ENCODE results near the gene SYNJ1.
"Not testable (repeated sequence)": the region's sequence is repeated elsewhere in the genome, so short reads cannot be mapped to it uniquely, and the experiment has no call there.

The SYNJ1 gene

DNA sequence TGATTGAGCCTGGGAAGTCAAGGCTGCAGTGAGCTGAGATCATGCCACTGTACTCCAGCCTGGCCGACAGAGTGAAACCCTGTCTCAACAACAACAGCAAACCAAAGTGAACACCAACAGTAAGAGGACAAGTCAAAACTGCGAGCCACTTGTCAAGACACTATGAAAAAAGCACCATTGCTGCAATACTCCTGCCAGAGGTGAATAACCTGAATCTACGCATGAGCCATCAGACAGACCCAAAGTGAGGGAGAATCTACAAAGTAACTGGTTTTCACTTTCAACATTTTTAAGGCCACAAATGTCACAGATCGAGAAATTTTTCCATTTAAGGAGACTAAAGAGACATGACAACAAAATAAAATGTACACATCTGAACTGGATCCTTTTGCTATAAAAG lies 21.9 kb downstream of the SYNJ1 start:
- no peaks in the 10 kb centered on the region for H3K27me3 ChIP-seq
- peaks cover 20% of the 10 kb centered on the region for H3K36me3 ChIP-seq
- no peak overlapping the region for H3K4me3 ChIP-seq (ENCODE audit: low read depth in 1 of 2, low read length in 1 of 2)
- H3K4me1 ChIP-seq (ENCODE audit: control insufficient read depth in 1 of 2, insufficient read depth in 1 of 2, low read depth in 1 of 2, low read length in 1 of 2) = peaks cover 10 to 12% of the 10 kb centered on the region in 2 experiments
- no peaks in the 10 kb centered on the region for H3K9me3 ChIP-seq
- H3K27ac ChIP-seq = no peak overlapping the region
- TF ChIP-seq, protein P1, sequence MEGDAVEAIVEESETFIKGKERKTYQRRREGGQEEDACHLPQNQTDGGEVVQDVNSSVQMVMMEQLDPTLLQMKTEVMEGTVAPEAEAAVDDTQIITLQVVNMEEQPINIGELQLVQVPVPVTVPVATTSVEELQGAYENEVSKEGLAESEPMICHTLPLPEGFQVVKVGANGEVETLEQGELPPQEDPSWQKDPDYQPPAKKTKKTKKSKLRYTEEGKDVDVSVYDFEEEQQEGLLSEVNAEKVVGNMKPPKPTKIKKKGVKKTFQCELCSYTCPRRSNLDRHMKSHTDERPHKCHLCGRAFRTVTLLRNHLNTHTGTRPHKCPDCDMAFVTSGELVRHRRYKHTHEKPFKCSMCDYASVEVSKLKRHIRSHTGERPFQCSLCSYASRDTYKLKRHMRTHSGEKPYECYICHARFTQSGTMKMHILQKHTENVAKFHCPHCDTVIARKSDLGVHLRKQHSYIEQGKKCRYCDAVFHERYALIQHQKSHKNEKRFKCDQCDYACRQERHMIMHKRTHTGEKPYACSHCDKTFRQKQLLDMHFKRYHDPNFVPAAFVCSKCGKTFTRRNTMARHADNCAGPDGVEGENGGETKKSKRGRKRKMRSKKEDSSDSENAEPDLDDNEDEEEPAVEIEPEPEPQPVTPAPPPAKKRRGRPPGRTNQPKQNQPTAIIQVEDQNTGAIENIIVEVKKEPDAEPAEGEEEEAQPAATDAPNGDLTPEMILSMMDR (IDR thresholded peaks at IDR 0.05) = no peak

DNA sequence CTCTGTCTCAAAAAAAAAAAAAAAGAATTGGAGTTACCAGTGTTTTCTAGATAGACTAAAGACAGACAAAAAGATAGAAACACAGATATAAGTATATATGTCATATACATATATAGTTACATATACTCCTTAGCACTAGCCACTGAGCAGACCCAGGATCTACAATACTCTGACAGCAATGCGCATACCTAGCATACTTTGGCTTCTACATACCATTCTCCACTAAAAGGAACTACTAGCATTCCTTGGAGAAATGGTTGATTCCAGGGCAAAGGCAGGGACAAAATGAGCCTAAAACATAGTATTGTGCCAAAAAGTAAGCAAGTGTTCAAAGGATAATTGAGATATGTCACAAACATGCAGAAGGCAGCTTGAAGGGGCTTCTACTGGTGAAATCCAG lies 22.7 kb downstream of the SYNJ1 start:
- peaks cover 10 to 12% of the 10 kb centered on the region in 2 experiments for H3K4me1 ChIP-seq (ENCODE audit: control insufficient read depth in 1 of 2, insufficient read depth in 1 of 2, low read depth in 1 of 2, low read length in 1 of 2)
- peaks cover 25% of the 10 kb centered on the region for H3K36me3 ChIP-seq
- no peak overlapping the region for H3K4me3 ChIP-seq (ENCODE audit: low read depth in 1 of 2, low read length in 1 of 2)
- TF ChIP-seq, protein P1 (IDR thresholded peaks at IDR 0.05) = no peak
- no peaks in the 10 kb centered on the region for H3K9me3 ChIP-seq
- no peak overlapping the region for H3K27ac ChIP-seq
- no peaks in the 10 kb centered on the region for H3K27me3 ChIP-seq

DNA sequence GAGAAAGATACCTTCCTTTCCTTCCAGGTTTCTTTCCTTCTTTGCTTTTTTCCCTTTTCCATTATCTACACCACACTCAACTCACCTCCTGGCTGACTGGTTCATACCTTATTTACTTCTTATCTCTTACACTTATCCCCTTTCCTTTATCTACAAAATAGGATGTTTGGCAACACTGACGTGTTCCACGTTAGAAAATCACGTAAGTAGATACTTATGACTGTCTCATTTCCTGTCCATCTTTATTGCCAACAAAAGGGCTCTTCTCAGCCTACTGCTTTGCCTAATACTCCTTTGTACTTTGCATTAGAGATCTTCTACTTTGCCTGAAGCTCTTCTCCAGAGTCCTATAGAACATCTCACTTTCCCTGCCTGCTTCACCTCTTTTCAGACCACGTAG lies 25.1 kb downstream of the SYNJ1 start:
- Histone ChIP-seq H3K4me1 (ENCODE audit: control insufficient read depth in 1 of 2, insufficient read depth in 1 of 2, low read depth in 1 of 2, low read length in 1 of 2) (peaks cover 10 to 12% of the 10 kb centered on the region in 2 experiments), H3K36me3 (peaks cover 39% of the 10 kb centered on the region), H3K27ac (peak overlapping the region; percentile 75), H3K9me3 (no peaks in the 10 kb centered on the region), H3K4me3 (ENCODE audit: low read depth in 1 of 2, low read length in 1 of 2) (no peak overlapping the region), H3K27me3 (no peaks in the 10 kb centered on the region)
- TF ChIP-seq, protein P1 (IDR thresholded peaks at IDR 0.05) = no peak

DNA sequence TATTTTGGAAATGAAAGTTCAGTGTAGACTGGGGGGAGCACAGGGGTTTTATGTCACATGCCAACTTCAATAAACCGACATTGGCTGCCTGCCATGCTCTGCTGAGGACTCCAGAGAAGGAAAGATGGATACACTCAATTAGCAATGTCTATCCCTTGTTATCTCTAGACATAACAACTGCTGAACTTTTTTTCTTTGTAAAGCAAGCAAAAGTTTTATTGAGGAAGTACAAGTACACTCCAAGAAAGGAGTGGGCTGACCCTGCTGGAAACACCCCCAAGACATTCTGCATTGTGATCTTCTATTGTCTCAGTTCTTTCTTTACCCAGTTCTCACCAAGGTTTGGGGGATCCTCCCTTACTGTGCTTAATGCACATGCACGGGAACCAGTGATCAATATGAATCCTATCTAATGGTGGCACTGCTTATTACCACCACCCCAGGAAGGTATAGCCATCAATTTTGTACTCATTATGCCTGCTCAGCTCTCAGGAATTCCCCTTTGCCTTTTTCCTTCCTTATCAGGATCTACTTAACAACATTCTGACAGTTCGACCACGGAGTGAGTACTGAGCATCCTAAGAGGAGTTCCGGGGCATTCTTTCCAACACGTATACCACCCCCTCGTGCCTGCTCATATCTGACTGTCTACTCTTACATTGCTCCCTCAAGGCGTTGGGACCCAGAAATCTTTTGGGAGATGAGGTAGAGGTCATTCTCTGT lies 28.7 kb downstream of the SYNJ1 start:
- H3K9me3 ChIP-seq = no peaks in the 10 kb centered on the region
- no peak overlapping the region for H3K4me3 ChIP-seq (ENCODE audit: low read depth in 1 of 2, low read length in 1 of 2)
- TF ChIP-seq, protein P1 (IDR thresholded peaks at IDR 0.05) = no peak
- peaks cover 59% of the 10 kb centered on the region for H3K36me3 ChIP-seq
- H3K27me3 ChIP-seq = no peaks in the 10 kb centered on the region
- no peak overlapping the region for H3K27ac ChIP-seq
- H3K4me1 ChIP-seq (ENCODE audit: control insufficient read depth in 1 of 2, insufficient read depth in 1 of 2, low read depth in 1 of 2, low read length in 1 of 2) = peaks cover 10 to 12% of the 10 kb centered on the region in 2 experiments

DNA sequence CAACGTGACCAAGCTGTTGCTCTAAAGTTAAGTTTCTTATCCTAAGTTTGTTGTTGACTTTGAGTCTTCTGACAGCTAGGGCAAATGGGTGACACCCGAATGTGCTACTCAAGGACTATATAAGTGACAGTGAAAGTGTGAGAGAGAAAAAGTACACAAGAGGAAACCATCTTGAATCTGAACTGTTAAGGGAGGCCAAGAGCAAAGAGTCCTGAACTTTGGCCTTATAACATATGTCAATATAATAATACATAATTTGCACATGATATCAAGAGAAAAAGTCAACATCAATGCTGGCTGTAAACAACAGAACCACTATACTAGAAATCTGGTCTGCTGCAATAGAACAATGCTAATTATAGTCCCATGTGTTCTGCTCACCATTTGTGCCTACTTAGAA lies 29.5 kb downstream of the SYNJ1 start:
- Histone ChIP-seq H3K4me3 (ENCODE audit: low read depth in 1 of 2, low read length in 1 of 2) (no peak overlapping the region), H3K27me3 (no peaks in the 10 kb centered on the region), H3K9me3 (no peaks in the 10 kb centered on the region), H3K4me1 (ENCODE audit: control insufficient read depth in 1 of 2, insufficient read depth in 1 of 2, low read depth in 1 of 2, low read length in 1 of 2) (peaks cover 9 to 10% of the 10 kb centered on the region in 2 experiments), H3K27ac (no peak overlapping the region), H3K36me3 (peaks cover 65% of the 10 kb centered on the region)
- TF ChIP-seq, protein P1 (IDR thresholded peaks at IDR 0.05) = no peak

DNA sequence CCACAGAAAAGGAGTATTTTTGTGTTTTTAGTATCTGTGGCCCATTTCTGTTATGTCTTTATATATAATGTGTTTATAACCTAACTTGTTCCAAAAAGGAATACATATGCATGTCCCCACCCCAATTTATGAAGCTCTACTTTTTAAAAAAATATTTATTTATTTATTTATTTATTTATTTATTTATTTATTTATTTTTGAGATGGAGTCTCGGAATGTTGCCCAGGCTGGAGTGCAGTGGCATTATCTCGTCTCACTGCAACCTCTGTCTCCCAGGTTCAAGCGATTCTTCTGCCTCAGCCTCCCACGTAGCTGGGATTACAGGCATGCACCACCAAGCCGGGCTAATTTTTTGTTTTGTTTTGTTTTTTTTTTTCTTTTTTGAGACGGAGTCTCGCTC lies 32.3 kb downstream of the SYNJ1 start:
- not testable (repeated sequence) for H3K4me3 ChIP-seq (ENCODE audit: low read depth in 1 of 2, low read length in 1 of 2); H3K9me3 ChIP-seq; H3K4me1 ChIP-seq (ENCODE audit: control insufficient read depth in 1 of 2, insufficient read depth in 1 of 2, low read depth in 1 of 2, low read length in 1 of 2); H3K27me3 ChIP-seq; H3K27ac ChIP-seq
- peaks cover 90% of the 10 kb centered on the region for H3K36me3 ChIP-seq

Data from neutrophil (primary cell).